ENCODE measurements around the gene MC3R.
A peak's percentile ranks its signal among the peaks of the same experiment; 100 is the strongest.
"Not testable (repeated sequence)": the region's sequence is repeated elsewhere in the genome, so short reads cannot be mapped to it uniquely, and the experiment has no call there.

The MC3R gene

GRCh38 chr20:56247954-56248782, at the start of gene MC3R:
TSS of gene MC3R (plus strand) at chr20:56248732. CDS start at chr20:56248844, 112 bp downstream.
- DNase-seq (ENCODE audit: low read depth in 1 of 2, low spot score in 1 of 2): peak in 1 of 2 donors; percentile 8

- DNase-seq (ENCODE audit: low read depth in 1 of 2, low spot score in 1 of 2): no peak
These were observed 48.1 kb upstream of the MC3R start for GRCh38 chr20:56200456-56200855.

- no peak for DNase-seq (ENCODE audit: low read depth in 1 of 2, low spot score in 1 of 2)
These were observed 45.9 kb upstream of the MC3R start for GRCh38 chr20:56202493-56203077.

- DNase-seq (ENCODE audit: low read depth in 1 of 2, low spot score in 1 of 2): no peak
These were observed 44.3 kb upstream of the MC3R start for GRCh38 chr20:56204206-56204605.

GRCh38 chr20:56205346-56205745, 43.2 kb upstream of the MC3R start:
- DNase-seq (ENCODE audit: low read depth in 1 of 2, low spot score in 1 of 2): no peak

- no peak for DNase-seq (ENCODE audit: low read depth in 1 of 2, low spot score in 1 of 2)
These were observed 40.9 kb upstream of the MC3R start for GRCh38 chr20:56207656-56208055.

GRCh38 chr20:56208121-56208520, 40.4 kb upstream of the MC3R start:
- DNase-seq (ENCODE audit: low read depth in 1 of 2, low spot score in 1 of 2): no peak

- no peak for DNase-seq (ENCODE audit: low read depth in 1 of 2, low spot score in 1 of 2)
These were observed 37.5 kb upstream of the MC3R start for GRCh38 chr20:56211051-56211450.

GRCh38 chr20:56212091-56212490, 36.4 kb upstream of the MC3R start:
- DNase-seq (ENCODE audit: low read depth in 1 of 2, low spot score in 1 of 2): no peak

- no peak for DNase-seq (ENCODE audit: low read depth in 1 of 2, low spot score in 1 of 2)
These were observed 35.2 kb upstream of the MC3R start for GRCh38 chr20:56213321-56213720.

- no peak for DNase-seq (ENCODE audit: low read depth in 1 of 2, low spot score in 1 of 2)
These were observed 33.4 kb upstream of the MC3R start for GRCh38 chr20:56215115-56215514.

- no peak for DNase-seq (ENCODE audit: low read depth in 1 of 2, low spot score in 1 of 2)
These were observed 30.7 kb upstream of the MC3R start for GRCh38 chr20:56217829-56218228.

- not testable (repeated sequence) for DNase-seq (ENCODE audit: low read depth in 1 of 2, low spot score in 1 of 2)
These were observed 27.3 kb upstream of the MC3R start for GRCh38 chr20:56221186-56221585.

- DNase-seq (ENCODE audit: low read depth in 1 of 2, low spot score in 1 of 2): no peak
These were observed 26.3 kb upstream of the MC3R start for GRCh38 chr20:56222201-56222600.

- no peak for DNase-seq (ENCODE audit: low read depth in 1 of 2, low spot score in 1 of 2)
These were observed 25.6 kb upstream of the MC3R start for GRCh38 chr20:56222945-56223344.

GRCh38 chr20:56223352-56223751, 25.2 kb upstream of the MC3R start:
- no peak for DNase-seq (ENCODE audit: low read depth in 1 of 2, low spot score in 1 of 2)

GRCh38 chr20:56228021-56228420, 20.5 kb upstream of the MC3R start:
- no peak for DNase-seq (ENCODE audit: low read depth in 1 of 2, low spot score in 1 of 2)

- DNase-seq (ENCODE audit: low read depth in 1 of 2, low spot score in 1 of 2): no peak
These were observed 18.7 kb upstream of the MC3R start for GRCh38 chr20:56229812-56230211.

GRCh38 chr20:56234110-56234509, 14.4 kb upstream of the MC3R start:
- no peak for DNase-seq (ENCODE audit: low read depth in 1 of 2, low spot score in 1 of 2)

GRCh38 chr20:56237335-56237734, 11.2 kb upstream of the MC3R start:
- DNase-seq (ENCODE audit: low read depth in 1 of 2, low spot score in 1 of 2): no peak

GRCh38 chr20:56244259-56244658, 4.3 kb upstream of the MC3R start:
- DNase-seq (ENCODE audit: low read depth in 1 of 2, low spot score in 1 of 2): no peak

GRCh38 chr20:56245761-56246160, 2.8 kb upstream of the MC3R start:
- DNase-seq (ENCODE audit: low read depth in 1 of 2, low spot score in 1 of 2): no peak

Measured in activated T-helper 1 cell treated with anti-CD3 and anti-CD28 coated beads, Interleukin-2, amount 50 U/mL, for 16 hours (primary cell).